Fibroblast of lung (primary cell): ENCODE data around the gene CATSPERE. TPM values are rescaled to one million over a fixed set of nuclear protein-coding genes. Genes with fewer than 3 reads are reported as not detected.

ENCODE experiments used
- DNase-seq, 2 donors: peaks; one replicate each; pipeline versions ENCODE4 v3.0.0 to v3.0.0-alpha.2; 2010; ENCODE audit warnings: low read depth in 2 of 2
- H2AFZ ChIP-seq: 2 replicates; pipeline ENCODE4 v1.5.1; 2012; ENCODE audit warnings: low read length, control low read depth, inconsistent platforms
- H3K27ac ChIP-seq: 2 replicates; pipeline ENCODE4 v1.5.1; 2011; ENCODE audit warnings: low read length, control low read depth; ENCODE audit not compliant: insufficient read depth
- H3K27me3 ChIP-seq: 2 replicates; pipeline ENCODE4 v1.5.1; 2011; ENCODE audit warnings: mild to moderate bottlenecking, low read length; ENCODE audit not compliant: control insufficient read depth, insufficient read depth
- H3K36me3 ChIP-seq: 2 replicates; pipeline ENCODE4 v1.5.1; 2011; ENCODE audit warnings: low read length; ENCODE audit not compliant: control insufficient read depth, insufficient read depth
- H3K4me1 ChIP-seq: 2 replicates; pipeline ENCODE4 v1.5.1; 2011; ENCODE audit warnings: low read length; ENCODE audit not compliant: control insufficient read depth, insufficient read depth; ENCODE audit errors: extremely low read depth
- H3K4me2 ChIP-seq: 2 replicates; pipeline ENCODE4 v1.5.1; 2011; ENCODE audit warnings: low read length, control low read depth; ENCODE audit not compliant: insufficient read depth; ENCODE audit errors: extremely low read depth
- H3K4me3 ChIP-seq, 4 experiments: fragments of 200-600 bp in 1 of 4; sonication (generic) in 1 of 4; replicated peaks in 1 of 4; 2 replicates each; pipeline ENCODE4 v1.5.1; 2011 to 2016; ENCODE audit warnings: low read length in 4 of 4, low read depth in 3 of 4, mild to moderate bottlenecking in 3 of 4, control low read depth in 2 of 4, inconsistent platforms in 1 of 4, mixed read lengths in 1 of 4; ENCODE audit not compliant: insufficient read depth in 1 of 4; ENCODE audit errors: control extremely low read depth in 1 of 4
- H3K79me2 ChIP-seq: 2 replicates; pipeline ENCODE4 v1.5.1; 2012; ENCODE audit warnings: mild to moderate bottlenecking, low read length, inconsistent platforms; ENCODE audit not compliant: control insufficient read depth, insufficient read depth
- H3K9ac ChIP-seq: 2 replicates; pipeline ENCODE4 v1.5.1; 2011; ENCODE audit warnings: mild to moderate bottlenecking, low read length, control low read depth; ENCODE audit not compliant: insufficient read depth
- H3K9me3 ChIP-seq: 2 replicates; pipeline ENCODE4 v1.5.1; 2012; ENCODE audit warnings: low read depth, low read length; ENCODE audit not compliant: control insufficient read depth, insufficient read depth
- H4K20me1 ChIP-seq: 2 replicates; pipeline ENCODE4 v1.5.1; 2011; ENCODE audit warnings: low read length; ENCODE audit not compliant: control insufficient read depth, insufficient read depth; ENCODE audit errors: extremely low read depth
- CTCF ChIP-seq, 2 donors: IDR thresholded peaks in 1 of 2; conservative IDR thresholded peaks in 1 of 2; 1 replicate in 1 of 2; 2 replicates in 1 of 2; pipeline ENCODE4 v1.5.1; 2011 to 2012; ENCODE audit warnings: low read length in 2 of 2, control low read depth in 1 of 2, inconsistent platforms in 1 of 2, low read depth in 1 of 2, mild to moderate bottlenecking in 1 of 2
- EZH2 ChIP-seq: IDR thresholded peaks from 2 replicates; pipeline ENCODE4 v1.5.1; 2012; ENCODE audit warnings: low read length, control low read depth, mild to moderate bottlenecking; ENCODE audit errors: missing control alignments
- polyA plus RNA-seq, 2 donors: library from polyadenylated mRNA; depleted of rRNA in 1 of 2; stranded (reverse) in 1 of 2; unstranded in 1 of 2; fragments of >200 nt; gene quantifications; 2 replicates each; pipeline ENCODE4 v1.2.1, GENCODE V29; 2011 to 2012; ENCODE audit warnings: missing spikeins in 1 of 2
- total RNA-seq: library from RNA; depleted of rRNA; stranded (reverse); fragments of >200 nt; gene quantifications from 2 replicates; pipeline ENCODE4 v1.2.1, GENCODE V29; 2014

Gene CATSPERE
- total and polyA plus RNA-seq, 2 donors (not counting 1 experiment from before 2014, with no cell fraction given): 0.59 to 0.99 TPM

DNA sequence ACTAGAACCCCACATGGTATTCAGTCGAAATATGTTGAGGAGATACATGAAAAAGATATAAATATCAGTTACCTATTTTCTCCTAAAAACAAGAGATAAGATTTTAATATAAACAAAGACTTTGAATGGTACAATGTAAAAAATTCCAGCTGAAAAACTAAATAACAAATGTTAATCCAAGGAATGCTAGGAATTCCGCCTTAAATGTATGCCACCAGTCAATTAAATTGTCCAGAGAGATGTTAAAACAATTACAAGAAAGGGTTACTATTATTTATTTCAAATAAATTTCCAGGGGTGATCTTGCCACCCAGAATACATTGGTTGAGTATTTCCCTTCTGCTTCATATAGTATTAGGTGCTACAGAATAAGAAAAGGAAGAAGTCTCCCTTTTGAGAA lies 13.5 kb upstream of the CATSPERE start:
- H3K4me1 ChIP-seq: peaks cover 22% of the 10 kb centered on the region
- no peak overlapping the region for H3K27ac ChIP-seq
- H3K36me3 ChIP-seq: no peaks in the 10 kb centered on the region
- H4K20me1 ChIP-seq: no peaks in the 10 kb centered on the region
- H3K79me2 ChIP-seq: peaks cover 80% of the 10 kb centered on the region
- H2AFZ ChIP-seq: no peak overlapping the region
- no peak overlapping the region for H3K9ac ChIP-seq
- no peak for TF ChIP-seq CTCF (conservative IDR thresholded peaks at IDR 0.05 in 1 of 2, IDR thresholded peaks at IDR 0.05 in 1 of 2; ENCODE audit: low read depth in 1 of 2, low read length in 2 of 2)
- no peak for TF ChIP-seq EZH2
- peak overlapping the region in 1 of 4 experiments; percentile 27 for H3K4me3 ChIP-seq
- no peaks in the 10 kb centered on the region for H3K27me3 ChIP-seq
- no peaks in the 10 kb centered on the region for H3K9me3 ChIP-seq
- peak overlapping the region; percentile 27 for H3K4me2 ChIP-seq
- DNase-seq: no peak

- Histone ChIP-seq H3K4me2 (peak overlapping the region; percentile 98), H3K79me2 (peaks cover 71% of the 10 kb centered on the region), H3K4me1 (peaks cover 22% of the 10 kb centered on the region), H3K27me3 (no peaks in the 10 kb centered on the region), H3K4me3 (peak overlapping the region in 2 of 4 experiments; percentile 27 to 89), H4K20me1 (no peaks in the 10 kb centered on the region), H3K9ac (no peak overlapping the region), H3K27ac (no peak overlapping the region), H3K9me3 (no peaks in the 10 kb centered on the region), H3K36me3 (no peaks in the 10 kb centered on the region), H2AFZ (no peak overlapping the region)
- TF ChIP-seq EZH2: no peak
- TF ChIP-seq CTCF (conservative IDR thresholded peaks at IDR 0.05 in 1 of 2, IDR thresholded peaks at IDR 0.05 in 1 of 2; ENCODE audit: low read depth in 1 of 2, low read length in 2 of 2): no peak
- DNase-seq: peak in 1 of 2 donors; percentile 74
These were observed 12.6 kb upstream of the CATSPERE start for GRCh38 chr1:244448279-244449036.

- no peaks in the 10 kb centered on the region for H3K9me3 ChIP-seq
- DNase-seq: no peak
- peaks cover 16% of the 10 kb centered on the region for H3K4me1 ChIP-seq
- H3K4me2 ChIP-seq: peak overlapping the region; percentile 98
- no peak for TF ChIP-seq CTCF (conservative IDR thresholded peaks at IDR 0.05 in 1 of 2, IDR thresholded peaks at IDR 0.05 in 1 of 2; ENCODE audit: low read depth in 1 of 2, low read length in 2 of 2)
- no peak for TF ChIP-seq EZH2
- no peak overlapping the region for H3K9ac ChIP-seq
- H3K27me3 ChIP-seq: no peaks in the 10 kb centered on the region
- no peaks in the 10 kb centered on the region for H3K36me3 ChIP-seq
- peak overlapping the region; percentile 95 for H3K27ac ChIP-seq
- H2AFZ ChIP-seq: no peak overlapping the region
- H3K4me3 ChIP-seq: peak overlapping the region; percentile 89 to 100 (median 98)
- peaks cover 59% of the 10 kb centered on the region for H3K79me2 ChIP-seq
- H4K20me1 ChIP-seq: no peaks in the 10 kb centered on the region
These were observed 11.1 kb upstream of the CATSPERE start for GRCh38 chr1:244449936-244450508.
